CD4-positive, alpha-beta T cell treated with Interleukin-6 for 4 hours (primary cell): ENCODE measurements around the gene WNT3A.
A peak's percentile ranks its signal among the peaks of the same experiment; 100 is the strongest.

ENCODE experiments used
- DNase-seq: peaks from one replicate; pipeline ENCODE4 v3.0.0-alpha.2; 2020; ENCODE audit warnings: mixed read lengths

Gene WNT3A

GRCh38 chr1:228104526-228105269, 97.9 kb downstream of the WNT3A start:
- DNase-seq, result no peak

GRCh38 chr1:228105270-228105995, 98.6 kb downstream of the WNT3A start:
- DNase-seq, result no peak

- no peak for DNase-seq
Measured at GRCh38 chr1:228105996-228106799, 99.4 kb downstream of the WNT3A start.

GRCh38 chr1:228106800-228107054, 99.9 kb downstream of the WNT3A start:
- DNase-seq, result no peak

GRCh38 chr1:228107636-228108035, 100.8 kb downstream of the WNT3A start:
- no peak for DNase-seq

- no peak for DNase-seq
Measured at GRCh38 chr1:228108055-228108690, 101.4 kb downstream of the WNT3A start.

GRCh38 chr1:228108742-228109072, 101.9 kb downstream of the WNT3A start:
- no peak for DNase-seq

- DNase-seq, result peak; percentile 97
Measured at GRCh38 chr1:228109073-228109961, 102.5 kb downstream of the WNT3A start, which contains the start of gene MRPL55. TSS of gene MRPL55 (minus strand) at chr1:228109299. CDS start at chr1:228108260, 1,039 bp downstream.

- DNase-seq, result no peak
Measured at GRCh38 chr1:228109962-228110488, 103.2 kb downstream of the WNT3A start.

GRCh38 chr1:228110556-228110955, 103.8 kb downstream of the WNT3A start:
- no peak for DNase-seq
